Measurements from ENCODE around the gene NUP107. TPM values are rescaled to one million over a fixed set of nuclear protein-coding genes. Genes with fewer than 3 reads are reported as not detected.

The NUP107 gene
- total RNA-seq, 1 donor from 2014 or later = 59.9 TPM

DNA sequence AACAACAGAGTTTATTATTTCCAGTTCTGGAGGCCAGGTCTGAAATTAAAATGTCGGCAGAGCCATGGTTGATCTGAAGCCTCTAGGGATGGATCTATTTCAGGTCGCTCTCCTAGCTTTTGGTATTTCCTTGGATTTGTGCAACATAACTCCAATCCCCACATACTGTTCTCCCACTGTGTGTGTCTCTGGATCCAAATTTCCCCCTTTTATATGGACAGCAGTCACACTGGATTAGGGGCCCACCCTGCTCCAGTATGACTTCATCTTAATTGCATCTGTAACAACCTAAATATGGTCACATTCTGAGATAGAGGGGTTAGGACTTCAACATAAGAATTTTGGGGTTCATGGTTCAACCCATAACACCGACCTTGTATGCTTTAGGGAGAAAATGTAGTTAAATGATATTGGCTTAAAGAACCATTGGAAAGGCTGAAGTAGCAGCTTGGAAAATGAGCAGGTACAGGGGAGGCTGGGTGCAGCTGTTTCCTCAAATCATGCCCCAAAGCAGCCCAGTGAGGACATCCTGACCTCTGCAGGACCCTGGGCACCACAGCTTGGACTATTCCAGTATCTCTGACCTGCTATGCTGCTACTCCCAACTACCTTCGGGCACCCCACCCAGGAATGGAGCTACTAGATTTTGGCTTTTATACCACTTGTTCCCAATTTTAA lies 107.3 kb downstream of the NUP107 start:
- no peak for DNase-seq (ENCODE audit: low spot score in 2 of 2)
- no peak for FAIRE-seq

DNA sequence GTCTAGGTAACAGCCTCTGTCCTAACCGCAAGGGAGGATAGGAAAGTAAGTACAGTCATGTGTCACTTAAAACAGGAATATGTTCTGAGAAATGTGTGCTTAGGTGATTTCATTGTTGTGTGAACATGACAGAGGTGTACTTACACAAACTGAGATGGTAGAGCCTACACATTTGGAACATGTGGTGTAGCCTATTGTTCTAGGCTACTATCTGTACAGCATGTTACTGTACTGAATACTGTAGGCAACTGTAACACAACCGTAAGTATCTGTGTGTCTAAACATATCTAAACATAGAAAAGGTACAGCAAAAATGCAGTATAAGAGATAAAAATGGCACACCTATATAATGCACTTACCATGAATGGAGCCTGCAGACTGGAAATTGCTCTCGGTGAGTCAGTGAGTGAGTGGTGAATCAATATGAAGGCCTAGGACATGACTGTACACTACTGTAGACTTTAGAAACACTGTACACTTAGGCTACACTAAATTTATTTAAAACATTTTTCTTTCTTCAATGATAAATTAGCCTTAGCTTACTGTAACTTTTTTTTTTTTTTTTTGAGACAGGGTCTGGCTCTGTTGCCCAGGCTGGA lies 108.0 kb downstream of the NUP107 start:
- DNase-seq (ENCODE audit: low spot score in 2 of 2) (no peak), FAIRE-seq (no peak)

Other genes with a start within 250 kb of the NUP107 start
- 66.4 TPM for gene RAP1B, start 76.1 kb upstream of the NUP107 start, total RNA-seq
- gene SLC35E3, start 59.2 kb downstream of the NUP107 start, total RNA-seq = 8.2 TPM
- 47.3 TPM for gene MDM2, start 121.2 kb downstream of the NUP107 start, total RNA-seq
- gene CPM, start 246.2 kb downstream of the NUP107 start, total RNA-seq = 2.9 TPM